Stimulated activated CD8-positive, alpha-beta memory T cell treated with anti-CD3 and anti-CD28 coated beads, Interleukin-12 subunit alpha, Interleukin-12 subunit beta, amount 100 ng/mL, for 4 hours (primary cell): ENCODE data around the gene PCDHGB4.
"Not testable (repeated sequence)": the region's sequence is repeated elsewhere in the genome, so short reads cannot be mapped to it uniquely, and the experiment has no call there.

ENCODE experiments used
- DNase-seq: peaks from one replicate; pipeline ENCODE4 v3.0.0-alpha.2; 2020; ENCODE audit warnings: low read depth

The PCDHGB4 gene

GRCh38 chr5:141430332-141431113 lies 43.0 kb downstream of the PCDHGB4 start, which contains the start of gene PCDHGA12:
Gene PCDHGA12, plus strand, starts transcription at chr5:141430507. Its CDS starts 253 bp downstream, at chr5:141430760.
- DNase-seq = no peak

- no peak for DNase-seq
Observed at GRCh38 chr5:141431286-141431685, 43.8 kb downstream of the PCDHGB4 start.

DNA sequence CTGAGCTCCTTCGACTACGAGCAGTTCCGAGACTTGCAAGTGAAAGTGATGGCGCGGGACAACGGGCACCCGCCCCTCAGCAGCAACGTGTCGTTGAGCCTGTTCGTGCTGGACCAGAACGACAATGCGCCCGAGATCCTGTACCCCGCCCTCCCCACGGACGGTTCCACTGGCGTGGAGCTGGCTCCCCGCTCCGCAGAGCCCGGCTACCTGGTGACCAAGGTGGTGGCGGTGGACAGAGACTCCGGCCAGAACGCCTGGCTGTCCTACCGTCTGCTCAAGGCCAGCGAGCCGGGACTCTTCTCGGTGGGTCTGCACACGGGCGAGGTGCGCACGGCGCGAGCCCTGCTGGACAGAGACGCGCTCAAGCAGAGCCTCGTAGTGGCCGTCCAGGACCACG lies 44.8 kb downstream of the PCDHGB4 start:
- not testable (repeated sequence) for DNase-seq

DNA sequence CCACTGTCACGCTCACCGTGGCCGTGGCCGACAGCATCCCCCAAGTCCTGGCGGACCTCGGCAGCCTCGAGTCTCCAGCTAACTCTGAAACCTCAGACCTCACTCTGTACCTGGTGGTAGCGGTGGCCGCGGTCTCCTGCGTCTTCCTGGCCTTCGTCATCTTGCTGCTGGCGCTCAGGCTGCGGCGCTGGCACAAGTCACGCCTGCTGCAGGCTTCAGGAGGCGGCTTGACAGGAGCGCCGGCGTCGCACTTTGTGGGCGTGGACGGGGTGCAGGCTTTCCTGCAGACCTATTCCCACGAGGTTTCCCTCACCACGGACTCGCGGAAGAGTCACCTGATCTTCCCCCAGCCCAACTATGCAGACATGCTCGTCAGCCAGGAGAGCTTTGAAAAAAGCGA lies 45.2 kb downstream of the PCDHGB4 start:
- not testable (repeated sequence) for DNase-seq

- no peak for DNase-seq
Observed at GRCh38 chr5:141434006-141434405, 46.5 kb downstream of the PCDHGB4 start.

DNA sequence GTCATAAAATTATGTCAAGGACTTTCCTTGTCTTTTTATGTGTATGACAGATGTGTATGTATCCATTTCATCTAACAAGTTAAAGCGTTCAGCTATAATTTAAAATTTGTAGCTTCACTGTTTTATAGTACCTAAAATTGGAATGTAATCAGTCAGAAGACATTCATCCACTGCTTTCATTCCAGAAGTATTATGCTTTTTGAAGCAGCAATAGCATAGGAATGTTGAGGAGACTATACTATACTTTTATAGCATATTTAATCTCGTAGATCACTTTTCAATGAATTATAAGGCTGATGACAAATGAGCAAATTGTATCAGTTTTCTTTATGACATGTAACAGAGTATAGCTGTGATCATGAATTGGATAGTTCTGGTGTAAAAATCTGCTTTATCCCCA lies 49.7 kb downstream of the PCDHGB4 start:
- DNase-seq = no peak

DNA sequence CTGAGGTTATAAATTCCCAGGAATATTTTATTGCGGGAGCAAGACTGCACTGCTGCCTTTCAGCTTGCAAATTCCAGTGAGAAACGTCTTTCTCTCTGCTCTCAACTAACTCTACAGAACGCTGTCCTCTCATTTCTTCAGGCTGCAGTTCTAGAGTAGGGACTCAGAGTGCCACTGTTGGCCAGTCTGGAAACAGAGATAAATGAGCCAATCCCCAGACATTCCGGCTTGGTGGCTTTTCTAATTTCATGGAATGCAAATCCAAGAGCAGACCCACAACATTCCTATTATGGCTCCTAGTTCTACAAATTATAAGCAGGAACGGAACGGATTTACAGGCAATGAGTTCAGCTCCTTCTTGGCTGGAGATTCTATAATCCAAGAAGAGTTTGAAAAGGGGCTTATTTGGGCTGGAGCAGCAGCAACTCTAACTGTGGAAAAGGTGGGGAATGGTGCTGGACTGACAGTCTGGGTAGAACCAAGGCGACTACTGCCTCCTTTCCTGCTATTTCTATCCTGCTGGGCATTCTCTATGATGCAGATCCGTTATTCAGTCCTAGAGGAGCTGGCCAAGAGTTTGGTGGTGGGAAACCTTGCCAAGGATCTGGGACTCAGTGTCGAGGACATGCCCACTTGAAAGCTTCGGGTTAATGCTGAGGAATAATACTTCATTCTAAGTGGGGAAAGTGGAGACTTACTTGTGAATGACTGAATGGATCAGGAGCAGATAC lies 52.1 kb downstream of the PCDHGB4 start:
- no peak for DNase-seq
